Activated gamma-delta T cell treated with anti-CD3 and anti-CD28 coated beads, Interleukin-2, amount 50 U/mL, for 16 hours (primary cell): Measurements from ENCODE around the gene FAH.

ENCODE experiments used
- DNase-seq: peaks from one replicate; pipeline ENCODE4 v3.0.0-alpha.2; 2020; ENCODE audit warnings: low read depth

Gene FAH

GRCh38 chr15:80201256-80202015 is 48.6 kb downstream of the FAH start:
- no peak for DNase-seq

GRCh38 chr15:80202016-80202315 is 49.2 kb downstream of the FAH start:
- DNase-seq = no peak

- DNase-seq = no peak
Measured at GRCh38 chr15:80202641-80203360, 50.0 kb downstream of the FAH start.

- no peak for DNase-seq
Measured at GRCh38 chr15:80203361-80203885, 50.6 kb downstream of the FAH start.

GRCh38 chr15:80204231-80204630 is 51.4 kb downstream of the FAH start:
- DNase-seq = no peak

GRCh38 chr15:80207887-80208286 is 55.1 kb downstream of the FAH start:
- no peak for DNase-seq

- no peak for DNase-seq
Measured at GRCh38 chr15:80208758-80209734, 56.2 kb downstream of the FAH start.

- no peak for DNase-seq
Measured at GRCh38 chr15:80210611-80211573, 58.1 kb downstream of the FAH start.

- no peak for DNase-seq
Measured at GRCh38 chr15:80211976-80212375, 59.2 kb downstream of the FAH start.

GRCh38 chr15:80214910-80215309 is 62.1 kb downstream of the FAH start:
- no peak for DNase-seq

GRCh38 chr15:80216141-80216540 is 63.3 kb downstream of the FAH start:
- no peak for DNase-seq

GRCh38 chr15:80216911-80217310 is 64.1 kb downstream of the FAH start:
- DNase-seq = no peak

- DNase-seq = no peak
Measured at GRCh38 chr15:80217327-80217900, 64.6 kb downstream of the FAH start.

GRCh38 chr15:80219955-80220354 is 67.2 kb downstream of the FAH start:
- no peak for DNase-seq

- DNase-seq = no peak
Measured at GRCh38 chr15:80228959-80229610, 76.3 kb downstream of the FAH start.

- no peak for DNase-seq
Measured at GRCh38 chr15:80231371-80231770, 78.6 kb downstream of the FAH start.

- no peak for DNase-seq
Measured at GRCh38 chr15:80233581-80233980, 80.8 kb downstream of the FAH start.

- no peak for DNase-seq
Measured at GRCh38 chr15:80234883-80235282, 82.1 kb downstream of the FAH start.
